Muscle layer of colon (tissue), 2 donors: ENCODE measurements around the gene SLC29A3.

Source experiments
- H3K27ac ChIP-seq: one replicate; pipeline ENCODE4 v1.7.0; 2013; ENCODE audit warnings: low read depth, mild to moderate bottlenecking, low read length, moderate library complexity
- H3K27me3 ChIP-seq, 2 donors: one replicate each; pipeline ENCODE4 v1.7.0; 2013; ENCODE audit warnings: low read length in 2 of 2, mild to moderate bottlenecking in 2 of 2; ENCODE audit not compliant: insufficient read depth in 2 of 2, control insufficient read depth in 1 of 2
- H3K36me3 ChIP-seq: one replicate; pipeline ENCODE4 v1.7.0; 2013; ENCODE audit warnings: mild to moderate bottlenecking, low read length; ENCODE audit not compliant: insufficient read depth
- H3K4me1 ChIP-seq: one replicate; pipeline ENCODE4 v1.7.0; 2013; ENCODE audit warnings: mild to moderate bottlenecking, low read length; ENCODE audit not compliant: insufficient read depth
- H3K4me3 ChIP-seq, 2 donors: one replicate each; pipeline ENCODE4 v1.7.0; 2013; ENCODE audit warnings: low read length in 2 of 2, low read depth in 1 of 2, mild to moderate bottlenecking in 1 of 2, moderate library complexity in 1 of 2
- H3K9ac ChIP-seq: one replicate; pipeline ENCODE4 v1.7.0; 2013; ENCODE audit warnings: low read length
- H3K9me3 ChIP-seq: one replicate; pipeline ENCODE4 v1.7.0; 2013; ENCODE audit warnings: mild to moderate bottlenecking, low read length
- donor health status: abdominal sarcoma.
- donor health status: Adenocarcinoma of cecum.

Gene SLC29A3

DNA sequence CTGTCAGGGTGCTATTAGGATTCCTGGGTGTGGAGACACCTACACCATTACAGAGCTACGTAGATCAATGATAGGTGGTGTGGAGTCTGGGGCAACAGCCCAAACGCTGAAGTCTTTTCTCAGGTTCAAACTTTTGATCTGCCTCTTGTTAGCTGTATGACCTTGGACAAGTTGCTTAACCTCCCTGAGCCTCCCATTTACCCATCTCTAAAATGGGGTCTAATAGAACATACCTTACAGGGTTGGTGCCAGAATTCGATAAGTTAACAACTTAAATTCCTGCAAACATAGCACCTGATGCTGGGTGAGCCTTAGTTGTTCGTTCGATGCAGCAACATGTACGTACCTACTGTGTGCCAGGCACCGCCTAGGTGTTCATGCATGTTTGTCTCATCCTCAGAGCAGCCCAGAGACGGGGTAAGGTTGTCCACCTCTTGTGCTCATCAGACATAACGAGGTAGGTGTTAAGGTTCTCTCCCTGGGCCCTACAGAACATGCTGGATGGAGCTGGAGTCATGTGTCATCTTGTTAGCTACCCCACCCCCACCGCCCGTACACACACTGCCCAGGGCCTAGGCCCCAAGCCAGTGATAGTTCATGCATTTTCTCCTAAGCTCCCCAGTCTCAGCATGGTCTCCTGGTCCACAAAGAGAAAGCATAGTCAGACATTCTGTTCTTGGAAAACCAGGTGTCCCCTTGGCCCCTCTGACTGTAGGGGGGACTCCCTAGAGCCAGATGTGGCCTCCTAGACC, 41.0 kb upstream of the SLC29A3 start:
- H3K36me3 ChIP-seq: no peaks in the 10 kb centered on the region
- no peaks in the 10 kb centered on the region for H3K9me3 ChIP-seq
- no peak overlapping the region for H3K27ac ChIP-seq
- H3K4me1 ChIP-seq: no peaks in the 10 kb centered on the region
- H3K4me3 ChIP-seq: no peak overlapping the region
- H3K9ac ChIP-seq: no peak overlapping the region
- no peaks in the 10 kb centered on the region for H3K27me3 ChIP-seq

DNA sequence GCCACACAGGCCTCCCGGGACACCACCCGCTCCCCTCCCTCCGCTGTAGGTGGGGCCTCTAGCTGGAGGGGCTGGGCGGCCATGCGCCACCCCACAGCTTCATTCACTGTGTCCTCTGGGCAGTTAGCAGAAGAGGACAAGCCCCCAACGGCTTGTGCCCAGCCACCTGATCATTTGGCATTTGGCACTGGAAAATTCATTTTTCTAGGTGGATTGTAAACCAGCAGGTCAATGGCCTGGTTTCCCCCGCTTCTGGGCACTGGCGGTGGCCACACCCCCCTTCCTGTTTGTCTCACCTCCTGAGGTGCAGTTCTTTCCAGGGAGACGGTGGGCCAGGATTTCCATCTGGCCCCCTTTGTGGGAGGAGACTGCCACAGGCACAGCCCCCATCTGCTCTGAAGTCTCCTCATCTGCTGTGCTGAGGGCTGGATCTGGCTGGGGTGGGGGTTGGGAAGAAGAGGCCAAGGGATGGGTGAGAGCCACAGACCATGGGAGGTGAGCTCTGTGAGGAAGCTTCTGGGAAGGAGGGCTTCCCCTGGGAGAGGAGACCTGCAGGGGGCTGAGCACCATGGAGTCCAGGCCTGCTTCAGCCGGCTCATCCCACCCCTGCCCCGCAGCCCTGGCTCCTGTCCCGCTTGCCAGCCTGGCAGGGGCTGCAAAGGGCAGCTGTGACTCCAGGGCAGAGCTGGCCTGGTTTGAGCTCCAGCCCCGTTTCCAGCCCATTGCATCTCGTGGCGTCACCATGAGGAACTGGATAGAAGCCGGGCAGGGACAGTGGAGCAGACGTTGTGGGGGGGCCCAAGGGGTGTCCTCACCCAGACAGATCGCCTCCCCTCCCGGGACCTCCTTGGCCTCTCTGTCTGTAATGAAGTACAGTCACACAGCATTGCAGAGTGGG, 40.1 kb upstream of the SLC29A3 start:
- no peak overlapping the region for H3K27ac ChIP-seq
- no peaks in the 10 kb centered on the region for H3K27me3 ChIP-seq
- no peaks in the 10 kb centered on the region for H3K9me3 ChIP-seq
- no peaks in the 10 kb centered on the region for H3K36me3 ChIP-seq
- H3K4me1 ChIP-seq: no peaks in the 10 kb centered on the region
- no peak overlapping the region for H3K9ac ChIP-seq
- no peak overlapping the region for H3K4me3 ChIP-seq

DNA sequence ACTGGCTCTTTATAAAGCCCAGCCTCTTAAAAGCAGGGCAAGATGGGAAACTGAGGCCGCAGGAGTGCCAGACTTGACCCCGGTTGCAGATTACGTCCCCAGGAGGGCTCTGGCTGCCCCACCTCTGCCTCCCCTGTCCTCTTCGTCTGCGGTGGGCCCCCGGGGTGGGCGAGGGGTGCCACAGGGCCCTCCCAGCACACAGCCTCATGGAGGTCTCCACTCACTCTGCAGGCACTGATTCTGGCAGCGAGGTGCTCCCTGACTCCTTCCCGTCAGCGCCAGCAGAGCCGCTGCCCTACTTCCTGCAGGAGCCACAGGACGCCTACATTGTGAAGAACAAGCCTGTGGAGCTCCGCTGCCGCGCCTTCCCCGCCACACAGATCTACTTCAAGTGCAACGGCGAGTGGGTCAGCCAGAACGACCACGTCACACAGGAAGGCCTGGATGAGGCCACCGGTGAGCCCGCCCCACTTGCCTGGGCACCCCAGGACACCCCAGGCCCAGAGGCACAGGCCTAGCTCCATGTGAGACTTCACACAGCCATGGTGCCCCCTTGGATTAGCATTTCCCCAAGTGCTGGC, 39.4 kb upstream of the SLC29A3 start:
- H3K9me3 ChIP-seq: no peaks in the 10 kb centered on the region
- no peaks in the 10 kb centered on the region for H3K27me3 ChIP-seq
- no peaks in the 10 kb centered on the region for H3K36me3 ChIP-seq
- H3K9ac ChIP-seq: no peak overlapping the region
- no peak overlapping the region for H3K27ac ChIP-seq
- H3K4me3 ChIP-seq: no peak overlapping the region
- H3K4me1 ChIP-seq: no peaks in the 10 kb centered on the region

- no peak overlapping the region for H3K9ac ChIP-seq
- H3K27me3 ChIP-seq: no peaks in the 10 kb centered on the region
- H3K27ac ChIP-seq: no peak overlapping the region
- H3K4me3 ChIP-seq: no peak overlapping the region
- H3K9me3 ChIP-seq: no peaks in the 10 kb centered on the region
- H3K36me3 ChIP-seq: no peaks in the 10 kb centered on the region
- H3K4me1 ChIP-seq: no peaks in the 10 kb centered on the region
Observed at GRCh38 chr10:71280216-71280615, 38.8 kb upstream of the SLC29A3 start.

GRCh38 chr10:71280825-71281224, 38.2 kb upstream of the SLC29A3 start:
- Histone ChIP-seq H3K27ac (no peak overlapping the region), H3K4me3 (no peak overlapping the region), H3K9me3 (no peaks in the 10 kb centered on the region), H3K36me3 (no peaks in the 10 kb centered on the region), H3K4me1 (no peaks in the 10 kb centered on the region), H3K27me3 (no peaks in the 10 kb centered on the region), H3K9ac (no peak overlapping the region)

- Histone ChIP-seq H3K27ac (no peak overlapping the region), H3K9me3 (no peaks in the 10 kb centered on the region), H3K9ac (no peak overlapping the region)
Observed at GRCh38 chr10:71281646-71282322, 37.3 kb upstream of the SLC29A3 start.

GRCh38 chr10:71282323-71282680, 36.8 kb upstream of the SLC29A3 start:
- Histone ChIP-seq H3K4me1 (no peaks in the 10 kb centered on the region), H3K27ac (no peak overlapping the region), H3K9ac (no peak overlapping the region), H3K4me3 (no peak overlapping the region), H3K36me3 (no peaks in the 10 kb centered on the region), H3K9me3 (no peaks in the 10 kb centered on the region), H3K27me3 (no peaks in the 10 kb centered on the region)

More at GRCh38 chr10:71281646-71282322, 37.3 kb upstream of the SLC29A3 start:
- Histone ChIP-seq H3K36me3 (no peaks in the 10 kb centered on the region), H3K4me1 (no peaks in the 10 kb centered on the region), H3K4me3 (no peak overlapping the region), H3K27me3 (no peaks in the 10 kb centered on the region)

DNA sequence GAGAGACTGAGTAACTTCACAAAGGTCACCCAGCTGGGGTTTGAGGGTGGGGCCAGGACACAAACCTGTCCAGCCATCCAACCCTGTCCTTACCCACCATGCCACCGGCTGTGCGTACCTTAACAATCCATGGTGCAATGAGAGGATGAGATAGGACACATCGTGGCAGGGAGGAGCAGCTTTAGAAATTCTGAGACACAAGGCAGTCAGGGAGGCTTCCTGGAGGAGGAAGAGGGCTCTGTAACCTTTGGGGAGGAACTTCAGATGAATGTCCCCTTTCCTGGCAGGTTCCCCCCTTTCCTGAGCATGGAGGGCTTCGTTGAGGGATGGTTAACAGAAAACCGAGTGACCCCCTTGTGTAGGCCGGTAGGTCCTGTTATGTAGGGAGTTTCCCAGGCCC, 35.6 kb upstream of the SLC29A3 start:
- Histone ChIP-seq H3K9ac (no peak overlapping the region), H3K27ac (no peak overlapping the region), H3K9me3 (no peaks in the 10 kb centered on the region), H3K4me1 (no peaks in the 10 kb centered on the region), H3K4me3 (no peak overlapping the region), H3K27me3 (no peaks in the 10 kb centered on the region), H3K36me3 (no peaks in the 10 kb centered on the region)

DNA sequence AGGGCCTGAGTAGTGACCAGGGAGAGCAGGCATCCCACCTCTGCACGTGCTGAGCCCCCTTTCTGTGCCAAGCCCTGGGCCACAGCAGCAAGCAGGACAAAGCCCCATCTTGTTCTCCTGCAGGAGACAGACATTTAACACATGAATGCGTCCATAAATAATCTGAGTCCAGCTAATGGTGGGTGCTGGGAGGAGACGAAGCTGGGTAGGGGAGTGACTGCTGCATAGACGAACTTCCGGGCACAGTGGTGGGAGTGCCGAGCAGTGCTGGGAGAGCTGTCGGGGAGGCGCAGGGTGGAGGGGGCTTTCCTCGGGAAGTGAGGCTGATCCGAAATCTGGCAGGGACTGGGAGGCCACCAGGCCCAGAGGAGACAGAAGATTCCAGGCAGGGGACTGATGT, 35.2 kb upstream of the SLC29A3 start:
- H3K4me3 ChIP-seq: no peak overlapping the region
- H3K9ac ChIP-seq: no peak overlapping the region
- no peaks in the 10 kb centered on the region for H3K27me3 ChIP-seq
- H3K36me3 ChIP-seq: no peaks in the 10 kb centered on the region
- no peaks in the 10 kb centered on the region for H3K9me3 ChIP-seq
- H3K27ac ChIP-seq: no peak overlapping the region
- no peaks in the 10 kb centered on the region for H3K4me1 ChIP-seq

DNA sequence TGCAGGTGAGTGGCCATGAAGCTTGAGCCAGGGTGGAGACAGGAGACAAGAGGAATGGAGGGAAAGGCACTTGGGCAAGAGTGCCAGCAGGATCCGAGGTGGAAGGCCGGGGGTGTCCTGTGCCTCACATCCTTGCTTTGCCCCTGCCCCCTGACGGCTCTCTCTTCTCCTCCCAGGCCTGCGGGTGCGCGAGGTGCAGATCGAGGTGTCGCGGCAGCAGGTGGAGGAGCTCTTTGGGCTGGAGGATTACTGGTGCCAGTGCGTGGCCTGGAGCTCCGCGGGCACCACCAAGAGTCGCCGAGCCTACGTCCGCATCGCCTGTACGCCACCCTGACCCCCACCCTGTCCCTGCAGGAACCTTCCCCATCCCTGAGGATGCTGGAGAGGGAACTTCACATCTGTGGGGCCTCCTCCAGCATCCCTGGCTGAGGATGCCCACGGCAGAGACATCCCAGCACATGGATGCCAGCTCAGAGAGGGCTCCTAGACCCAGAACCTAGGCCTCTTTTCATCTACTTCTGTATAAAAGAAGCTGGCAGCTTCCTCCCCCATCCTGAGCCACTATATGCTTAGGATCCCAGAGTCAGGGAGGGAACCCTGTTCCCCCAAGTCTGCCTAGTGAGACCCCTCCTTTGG, 34.4 kb upstream of the SLC29A3 start:
- Histone ChIP-seq H3K27me3 (no peaks in the 10 kb centered on the region), H3K9ac (no peak overlapping the region), H3K4me3 (no peak overlapping the region), H3K36me3 (no peaks in the 10 kb centered on the region), H3K9me3 (no peaks in the 10 kb centered on the region), H3K27ac (no peak overlapping the region), H3K4me1 (no peaks in the 10 kb centered on the region)

DNA sequence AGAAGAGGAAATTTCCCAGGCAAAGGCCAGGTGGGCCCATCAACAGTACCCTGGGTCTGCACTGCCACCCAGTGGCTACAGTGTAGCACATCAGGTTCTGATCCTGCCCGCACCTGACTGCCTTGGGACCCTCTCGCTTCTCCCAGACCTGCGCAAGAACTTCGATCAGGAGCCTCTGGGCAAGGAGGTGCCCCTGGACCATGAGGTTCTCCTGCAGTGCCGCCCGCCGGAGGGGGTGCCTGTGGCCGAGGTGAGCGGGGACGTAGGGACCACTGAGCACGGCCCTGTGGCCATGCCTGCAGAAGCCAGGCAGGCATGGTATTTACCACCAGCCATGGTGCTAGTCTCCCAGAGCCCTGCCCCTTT, 33.9 kb upstream of the SLC29A3 start:
- H3K27me3 ChIP-seq: no peaks in the 10 kb centered on the region
- no peak overlapping the region for H3K27ac ChIP-seq
- H3K9me3 ChIP-seq: no peaks in the 10 kb centered on the region
- H3K4me3 ChIP-seq: no peak overlapping the region
- H3K36me3 ChIP-seq: no peaks in the 10 kb centered on the region
- H3K4me1 ChIP-seq: no peaks in the 10 kb centered on the region
- no peak overlapping the region for H3K9ac ChIP-seq
